HepG2 (cell line): ENCODE data around the gene TMEM63B. TPM values are rescaled to one million over a fixed set of nuclear protein-coding genes. Genes with fewer than 3 reads are reported as not detected.

Experiments used
- AGO2 ChIP-seq: fragments of 200-400 bp; formaldehyde crosslinking; optimal IDR thresholded peaks from 2 replicates; pipeline ENCODE3; 2017; ENCODE audit warnings: mild to moderate bottlenecking, low read depth, low read length, moderate library complexity
- BCL6 ChIP-seq: IDR thresholded peaks from 2 replicates; pipeline ENCODE4 v1.6.1; 2016; ENCODE audit warnings: missing genetic modification reagents, missing compliant biosample characterization
- CHD4 ChIP-seq: fragments of 200-600 bp; sonication (generic); IDR thresholded peaks from 2 replicates; pipeline ENCODE4 v1.7.0; 2017; ENCODE audit warnings: mild to moderate bottlenecking, low read length, borderline replicate concordance
- CREB1 ChIP-seq, 2 experiments: fragments of 450-650 bp in 1 of 2; IDR thresholded peaks; 2 replicates each; pipeline ENCODE4 v1.6.1; 2016 to 2017; ENCODE audit warnings: control low read depth in 1 of 2, mild to moderate bottlenecking in 1 of 2, missing compliant biosample characterization in 1 of 2, missing genetic modification characterization in 1 of 2
- CTCF ChIP-seq: sonication (generic); formaldehyde crosslinking; IDR thresholded peaks from 2 replicates; pipeline ENCODE4 v1.5.0; 2020; ENCODE audit warnings: mild to moderate bottlenecking, missing genetic modification reagents, moderate library complexity
- GABPB1 ChIP-seq: IDR thresholded peaks from 2 replicates; pipeline ENCODE4 v1.6.1; 2016; ENCODE audit warnings: mild to moderate bottlenecking, missing genetic modification reagents, moderate library complexity, missing compliant biosample characterization
- HINFP ChIP-seq: sonication (generic); formaldehyde crosslinking; IDR thresholded peaks from 2 replicates; pipeline ENCODE4 v1.4.0; 2020; ENCODE audit warnings: low read depth, mild to moderate bottlenecking, missing genetic modification reagents
- HIVEP1 ChIP-seq: sonication (generic); formaldehyde crosslinking; IDR thresholded peaks from 2 replicates; pipeline ENCODE4 v1.4.0; 2020; ENCODE audit warnings: mild to moderate bottlenecking, missing genetic modification reagents
- MEF2D ChIP-seq: sonication (generic); formaldehyde crosslinking; IDR thresholded peaks from 2 replicates; pipeline ENCODE4 v1.5.1; 2020; ENCODE audit warnings: mild to moderate bottlenecking, missing genetic modification reagents
- MXD4 ChIP-seq: IDR thresholded peaks from 2 replicates; pipeline ENCODE4 v1.6.1; 2016; ENCODE audit warnings: mild to moderate bottlenecking, missing biosample characterization, missing genetic modification reagents
- NONO ChIP-seq, 2 experiments: fragments of 450-650 bp in 1 of 2; sonication (generic) in 1 of 2; formaldehyde crosslinking in 1 of 2; IDR thresholded peaks in 1 of 2; conservative IDR thresholded peaks in 1 of 2; 2 replicates each; pipeline versions ENCODE4 v1.6.1 to v1.8.0; 2017 to 2022; ENCODE audit warnings: mild to moderate bottlenecking in 1 of 2, missing genetic modification reagents in 1 of 2, moderate library complexity in 1 of 2
- PHB2 ChIP-seq: fragments of 450-650 bp; IDR thresholded peaks from 2 replicates; pipeline ENCODE4 v1.6.1; 2018; ENCODE audit not compliant: partially characterized antibody
- PHF21A ChIP-seq: sonication (generic); formaldehyde crosslinking; IDR thresholded peaks from 2 replicates; pipeline ENCODE4 v1.5.0; 2020; ENCODE audit warnings: mild to moderate bottlenecking, missing genetic modification reagents
- PTBP1 ChIP-seq: fragments of 200-400 bp; formaldehyde crosslinking; IDR thresholded peaks from 2 replicates; pipeline ENCODE4 v1.6.1; 2018; ENCODE audit warnings: low read length, low read depth; ENCODE audit not compliant: poor library complexity, severe bottlenecking
- RBAK ChIP-seq: sonication (generic); formaldehyde crosslinking; IDR thresholded peaks from 2 replicates; pipeline ENCODE4 v1.5.1; 2020; ENCODE audit warnings: mild to moderate bottlenecking, missing genetic modification reagents
- REPIN1 ChIP-seq: sonication (generic); formaldehyde crosslinking; IDR thresholded peaks from 2 replicates; pipeline ENCODE4 v1.8.0; 2022; ENCODE audit warnings: missing genetic modification reagents, low read depth, mild to moderate bottlenecking, borderline replicate concordance
- SPEN ChIP-seq: sonication (generic); formaldehyde crosslinking; IDR thresholded peaks from 2 replicates; pipeline ENCODE4 v1.5.1; 2020; ENCODE audit warnings: low read depth, mild to moderate bottlenecking, missing genetic modification reagents
- TCF7 ChIP-seq: sonication (generic); IDR thresholded peaks from 2 replicates; pipeline ENCODE4 v1.6.1; 2016; ENCODE audit warnings: antibody characterized with exemption, low read depth
- TEAD2 ChIP-seq: sonication (generic); formaldehyde crosslinking; IDR thresholded peaks from 2 replicates; pipeline ENCODE4 v1.9.0; 2021; ENCODE audit warnings: missing genetic modification reagents
- TOPORS ChIP-seq: sonication (generic); formaldehyde crosslinking; IDR thresholded peaks from 2 replicates; pipeline ENCODE4 v1.8.0; 2023; ENCODE audit warnings: mild to moderate bottlenecking, missing genetic modification reagents
- ZNF180 ChIP-seq: sonication (generic); formaldehyde crosslinking; IDR thresholded peaks from 2 replicates; pipeline ENCODE4 v1.4.0; 2020; ENCODE audit warnings: low read depth, missing genetic modification reagents, borderline replicate concordance
- ZNF556 ChIP-seq: sonication (generic); formaldehyde crosslinking; IDR thresholded peaks from 2 replicates; pipeline ENCODE4 v1.4.0; 2020; ENCODE audit warnings: mild to moderate bottlenecking, missing genetic modification reagents, borderline replicate concordance
- ZNF564 ChIP-seq: sonication (generic); formaldehyde crosslinking; IDR thresholded peaks from 2 replicates; pipeline ENCODE4 v1.8.1; 2023; ENCODE audit warnings: mild to moderate bottlenecking, missing genetic modification reagents
- ZNF720 ChIP-seq: sonication (generic); formaldehyde crosslinking; IDR thresholded peaks from 2 replicates; pipeline ENCODE4 v1.4.0; 2020; ENCODE audit warnings: missing genetic modification reagents
- ZNF777 ChIP-seq: sonication (generic); formaldehyde crosslinking; IDR thresholded peaks from 2 replicates; pipeline ENCODE4 v1.4.0; 2020; ENCODE audit warnings: missing genetic modification reagents
- polyA plus RNA-seq, 8 experiments: library from polyadenylated mRNA; depleted of rRNA in 3 of 8; stranded (reverse) in 7 of 8; unstranded in 1 of 8; fragments of >200 nt; fragmentation: Illumina TruSeq in 4 of 8; extraction: Trizol in 4 of 8; gene quantifications; 2 replicates each; pipeline versions ENCODE4 v1.2.1 to v1.2.3, GENCODE V29; 2011 to 2016; ENCODE audit warnings: low read depth in 4 of 8, missing spikeins in 1 of 8, mixed read lengths in 1 of 8; ENCODE audit not compliant: insufficient read depth in 1 of 8
- total RNA-seq, 5 experiments: library from RNA; depleted of rRNA; stranded (reverse); fragments of >200 nt; fragmentation: Illumina TruSeq; extraction: Trizol; gene quantifications; 2 replicates each; pipeline ENCODE4 v1.2.3, GENCODE V29; 2016; ENCODE audit warnings: low read depth in 1 of 5
- TF ChIP-seq, protein P1 (sequence below): sonication (generic); formaldehyde crosslinking; IDR thresholded peaks from 2 replicates; pipeline ENCODE4 v1.5.0; 2020; ENCODE audit warnings: missing genetic modification reagents

The TMEM63B gene
- total and polyA plus RNA-seq, 2 of the 13 experiments (the other 11 are each of a cell fraction or from before 2014, with no cell fraction given) = 27.4 to 75.8 TPM

- peak; percentile 26; the same call in 1 of the 2 replicates for TF ChIP-seq CTCF (CRISPR knock-in tag)
- peak; percentile 71; the same call in 1 of the 2 replicates for TF ChIP-seq TOPORS
- TF ChIP-seq BCL6 (CRISPR knock-in tag) = peak; percentile 83
- no peak for TF ChIP-seq TEAD2
- no peak for TF ChIP-seq NONO (IDR thresholded peaks at IDR 0.05)
- peak; percentile 88 for TF ChIP-seq NONO (CRISPR knock-in tag; conservative IDR thresholded peaks at IDR 0.05)
- peak; percentile 41; the same call in 1 of the 2 replicates for TF ChIP-seq GABPB1 (CRISPR knock-in tag)
- no peak for TF ChIP-seq ZNF180 (CRISPR knock-in tag)
- TF ChIP-seq PTBP1 = no peak
- TF ChIP-seq MXD4 = no peak
- TF ChIP-seq TCF7 = peak; percentile 60
- TF ChIP-seq PHF21A (CRISPR knock-in tag) = peak; percentile 99
- peak; percentile 91 for TF ChIP-seq REPIN1
- TF ChIP-seq, protein P1, sequence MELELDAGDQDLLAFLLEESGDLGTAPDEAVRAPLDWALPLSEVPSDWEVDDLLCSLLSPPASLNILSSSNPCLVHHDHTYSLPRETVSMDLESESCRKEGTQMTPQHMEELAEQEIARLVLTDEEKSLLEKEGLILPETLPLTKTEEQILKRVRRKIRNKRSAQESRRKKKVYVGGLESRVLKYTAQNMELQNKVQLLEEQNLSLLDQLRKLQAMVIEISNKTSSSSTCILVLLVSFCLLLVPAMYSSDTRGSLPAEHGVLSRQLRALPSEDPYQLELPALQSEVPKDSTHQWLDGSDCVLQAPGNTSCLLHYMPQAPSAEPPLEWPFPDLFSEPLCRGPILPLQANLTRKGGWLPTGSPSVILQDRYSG (CRISPR knock-in tag) = no peak
- TF ChIP-seq HINFP = peak; percentile 77; the same call in 1 of the 2 replicates
- TF ChIP-seq RBAK (CRISPR knock-in tag) = 0 out of 2 replicates have a peak, but pooled peaks have one; percentile 31
- no peak for TF ChIP-seq CREB1 (IDR thresholded peaks at IDR 0.05)
- TF ChIP-seq CREB1 (CRISPR knock-in tag; IDR thresholded peaks at IDR 0.05) = peak; percentile 83
- TF ChIP-seq CHD4 = no peak
- no peak for TF ChIP-seq AGO2
- peak; percentile 54; the same call in 1 of the 2 replicates for TF ChIP-seq MEF2D
- no peak for TF ChIP-seq HIVEP1
- peak; percentile 88; the same call in 1 of the 2 replicates for TF ChIP-seq ZNF556 (CRISPR knock-in tag)
- no peak for TF ChIP-seq PHB2
- TF ChIP-seq SPEN (CRISPR knock-in tag) = no peak; the same call in 1 of the 2 replicates
- no peak for TF ChIP-seq ZNF720 (CRISPR knock-in tag)
- no peak for TF ChIP-seq ZNF777 (CRISPR knock-in tag)
- peak; percentile 44; the same call in 1 of the 2 replicates for TF ChIP-seq ZNF564 (CRISPR knock-in tag)
Measured at GRCh38 chr6:44111434-44112417, 15.6 kb upstream of the TMEM63B start (continued).
